ENCODE data around the gene CNPY4. TPM values are rescaled to one million over a fixed set of nuclear protein-coding genes. Genes with fewer than 3 reads are reported as not detected.
A peak's percentile ranks its signal among the peaks of the same experiment; 100 is the strongest.

The CNPY4 gene
- total and polyA plus RNA-seq, 2 experiments from 2014 or later, result 26.2 to 26.9 TPM

- 78 to 83% methylated on average over 7 of the region's 7 CpGs for WGBS, 2 experiments (ENCODE audit: low coverage in 1 of 2, low lambda C conversion rate in 2 of 2, missing lambda C conversion rate in 2 of 2)
- in situ Hi-C loops (cut with MboI), result no loop called here
- Histone ChIP-seq H3K79me2 (ENCODE audit: insufficient read depth) (peaks cover 69% of the 10 kb centered on the region), H3K9ac (peak overlapping the region; percentile 92; the same call in 1 of the 2 replicates), H3K36me3 (ENCODE audit: low read depth) (peaks cover 27% of the 10 kb centered on the region), H3K27ac (no peak overlapping the region), H3F3A (ENCODE audit: insufficient read depth) (no peaks in the 10 kb centered on the region), H3K9me2 (ENCODE audit: insufficient read depth) (no peaks in the 10 kb centered on the region), H3K9me3 (ENCODE audit: low read depth) (no peaks in the 10 kb centered on the region), H3K27me3 (replicated peaks; ENCODE audit: insufficient read depth) (no peaks in the 10 kb centered on the region), H4K20me1 (ENCODE audit: insufficient read depth) (no peaks in the 10 kb centered on the region), H3K4me1 (ENCODE audit: insufficient read depth) (peaks cover 10% of the 10 kb centered on the region), H3K4me3 (no peak overlapping the region), H2AFZ (no peak overlapping the region), H3K4me2 (ENCODE audit: unreplicated experiment) (no peak overlapping the region)
- TF ChIP-seq EZH2 (IDR thresholded peaks at IDR 0.05; ENCODE audit: insufficient read depth, poor library complexity, severe bottlenecking), result no peak
- TF ChIP-seq EZH2phosphoT487 (IDR thresholded peaks at IDR 0.05; ENCODE audit: insufficient read depth, low read depth), result no peak
- DNase-seq, result no peak
Measured at GRCh38 chr7:100079024-100079560, 40.3 kb upstream of the CNPY4 start.

- Histone ChIP-seq H3K4me2 (ENCODE audit: unreplicated experiment) (peak overlapping the region; percentile 90), H3K27me3 (replicated peaks; ENCODE audit: insufficient read depth) (no peaks in the 10 kb centered on the region), H3K9me2 (ENCODE audit: insufficient read depth) (no peaks in the 10 kb centered on the region), H3K79me2 (ENCODE audit: insufficient read depth) (peaks cover 55% of the 10 kb centered on the region), H4K20me1 (ENCODE audit: insufficient read depth) (no peaks in the 10 kb centered on the region), H3K36me3 (ENCODE audit: low read depth) (peaks cover 9% of the 10 kb centered on the region), H3K27ac (peak overlapping the region; percentile 63), H3K9ac (peak overlapping the region; percentile 92), H3K4me1 (ENCODE audit: insufficient read depth) (peaks cover 10% of the 10 kb centered on the region), H3K4me3 (peak overlapping the region; percentile 97), H3F3A (ENCODE audit: insufficient read depth) (peaks cover under 1% of the 10 kb centered on the region; the same call in 1 of the 2 replicates), H3K9me3 (ENCODE audit: low read depth) (no peaks in the 10 kb centered on the region), H2AFZ (peak overlapping the region; percentile 64)
- WGBS, 2 experiments (ENCODE audit: low coverage in 1 of 2, low lambda C conversion rate in 2 of 2, missing lambda C conversion rate in 2 of 2), result 1% methylated on average over 34 of the region's 34 CpGs
- peak; percentile 55 for DNase-seq
- no peak for TF ChIP-seq EZH2 (IDR thresholded peaks at IDR 0.05; ENCODE audit: insufficient read depth, poor library complexity, severe bottlenecking)
- TF ChIP-seq EZH2phosphoT487 (IDR thresholded peaks at IDR 0.05; ENCODE audit: insufficient read depth, low read depth), result no peak
- in situ Hi-C loops (cut with MboI), result no loop called here
Measured at GRCh38 chr7:100080907-100081534, 38.4 kb upstream of the CNPY4 start.

- Histone ChIP-seq H3K4me3 (peak within 1 kb of the TSS; percentile 97), H3K79me2 (ENCODE audit: insufficient read depth) (peaks cover 49% of the 10 kb centered on the region), H4K20me1 (ENCODE audit: insufficient read depth) (no peaks in the 10 kb centered on the region), H3K4me2 (ENCODE audit: unreplicated experiment) (peak within 1 kb of the TSS; percentile 90), H3K9ac (peak within 1 kb of the TSS; percentile 92), H2AFZ (peak within 1 kb of the TSS; percentile 83), H3K9me3 (ENCODE audit: low read depth) (no peaks in the 10 kb centered on the region), H3K36me3 (ENCODE audit: low read depth) (peaks cover 6% of the 10 kb centered on the region), H3K4me1 (ENCODE audit: insufficient read depth) (peaks cover 15% of the 10 kb centered on the region), H3K27ac (peak within 1 kb of the TSS; percentile 63), H3K9me2 (ENCODE audit: insufficient read depth) (no peaks in the 10 kb centered on the region), H3K27me3 (replicated peaks; ENCODE audit: insufficient read depth) (no peaks in the 10 kb centered on the region), H3F3A (ENCODE audit: insufficient read depth) (peaks cover 6% of the 10 kb centered on the region)
- in situ Hi-C loops (cut with MboI), result no loop called here
- no peak for TF ChIP-seq EZH2 (IDR thresholded peaks at IDR 0.05; ENCODE audit: insufficient read depth, poor library complexity, severe bottlenecking)
- TF ChIP-seq EZH2phosphoT487 (IDR thresholded peaks at IDR 0.05; ENCODE audit: insufficient read depth, low read depth), result no peak
- peak; percentile 99 for DNase-seq
- 2% methylated on average over 54 to 55 of the region's 55 CpGs for WGBS, 2 experiments (ENCODE audit: low coverage in 1 of 2, low lambda C conversion rate in 2 of 2, missing lambda C conversion rate in 2 of 2)
Measured at GRCh38 chr7:100081535-100082102, 37.8 kb upstream of the CNPY4 start, which contains the start of gene ZNF3. Gene ZNF3 (minus strand): TSS chr7:100081723. CDS start chr7:100077357, 4,366 bp downstream.

- Histone ChIP-seq H3K27me3 (replicated peaks; ENCODE audit: insufficient read depth) (no peaks in the 10 kb centered on the region), H3K9me2 (ENCODE audit: insufficient read depth) (no peaks in the 10 kb centered on the region), H3K4me2 (ENCODE audit: unreplicated experiment) (no peak overlapping the region), H3K4me1 (ENCODE audit: insufficient read depth) (peaks cover 27% of the 10 kb centered on the region), H3K27ac (no peak overlapping the region), H3K9ac (no peak overlapping the region), H2AFZ (no peak overlapping the region), H3F3A (ENCODE audit: insufficient read depth) (peaks cover 19% of the 10 kb centered on the region), H4K20me1 (ENCODE audit: insufficient read depth) (no peaks in the 10 kb centered on the region), H3K4me3 (no peak overlapping the region), H3K36me3 (ENCODE audit: low read depth) (no peaks in the 10 kb centered on the region), H3K79me2 (ENCODE audit: insufficient read depth) (peaks cover 36% of the 10 kb centered on the region), H3K9me3 (ENCODE audit: low read depth) (no peaks in the 10 kb centered on the region)
- in situ Hi-C loops (cut with MboI), result no loop called here
- no peak for TF ChIP-seq EZH2 (IDR thresholded peaks at IDR 0.05; ENCODE audit: insufficient read depth, poor library complexity, severe bottlenecking)
- no peak for TF ChIP-seq EZH2phosphoT487 (IDR thresholded peaks at IDR 0.05; ENCODE audit: insufficient read depth, low read depth)
- no peak for DNase-seq
- 85 to 86% methylated on average over 4 of the region's 4 CpGs for WGBS, 2 experiments (ENCODE audit: low coverage in 1 of 2, low lambda C conversion rate in 2 of 2, missing lambda C conversion rate in 2 of 2)
Measured at GRCh38 chr7:100082978-100083377, 36.5 kb upstream of the CNPY4 start.
